Measurements from ENCODE around the gene TSPAN9.

TSPAN9 gene

GRCh38 chr12:3084742-3085141 is 7.6 kb downstream of the TSPAN9 start:
- no peak overlapping the region for H3K4me3 ChIP-seq (ENCODE audit: low read depth, low read length)
- no peak for DNase-seq (ENCODE audit: low read depth)
- TF ChIP-seq, protein P1, sequence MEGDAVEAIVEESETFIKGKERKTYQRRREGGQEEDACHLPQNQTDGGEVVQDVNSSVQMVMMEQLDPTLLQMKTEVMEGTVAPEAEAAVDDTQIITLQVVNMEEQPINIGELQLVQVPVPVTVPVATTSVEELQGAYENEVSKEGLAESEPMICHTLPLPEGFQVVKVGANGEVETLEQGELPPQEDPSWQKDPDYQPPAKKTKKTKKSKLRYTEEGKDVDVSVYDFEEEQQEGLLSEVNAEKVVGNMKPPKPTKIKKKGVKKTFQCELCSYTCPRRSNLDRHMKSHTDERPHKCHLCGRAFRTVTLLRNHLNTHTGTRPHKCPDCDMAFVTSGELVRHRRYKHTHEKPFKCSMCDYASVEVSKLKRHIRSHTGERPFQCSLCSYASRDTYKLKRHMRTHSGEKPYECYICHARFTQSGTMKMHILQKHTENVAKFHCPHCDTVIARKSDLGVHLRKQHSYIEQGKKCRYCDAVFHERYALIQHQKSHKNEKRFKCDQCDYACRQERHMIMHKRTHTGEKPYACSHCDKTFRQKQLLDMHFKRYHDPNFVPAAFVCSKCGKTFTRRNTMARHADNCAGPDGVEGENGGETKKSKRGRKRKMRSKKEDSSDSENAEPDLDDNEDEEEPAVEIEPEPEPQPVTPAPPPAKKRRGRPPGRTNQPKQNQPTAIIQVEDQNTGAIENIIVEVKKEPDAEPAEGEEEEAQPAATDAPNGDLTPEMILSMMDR (IDR thresholded peaks at IDR 0.05; ENCODE audit: control insufficient read depth, extremely low read depth, insufficient read depth), result no peak

DNA sequence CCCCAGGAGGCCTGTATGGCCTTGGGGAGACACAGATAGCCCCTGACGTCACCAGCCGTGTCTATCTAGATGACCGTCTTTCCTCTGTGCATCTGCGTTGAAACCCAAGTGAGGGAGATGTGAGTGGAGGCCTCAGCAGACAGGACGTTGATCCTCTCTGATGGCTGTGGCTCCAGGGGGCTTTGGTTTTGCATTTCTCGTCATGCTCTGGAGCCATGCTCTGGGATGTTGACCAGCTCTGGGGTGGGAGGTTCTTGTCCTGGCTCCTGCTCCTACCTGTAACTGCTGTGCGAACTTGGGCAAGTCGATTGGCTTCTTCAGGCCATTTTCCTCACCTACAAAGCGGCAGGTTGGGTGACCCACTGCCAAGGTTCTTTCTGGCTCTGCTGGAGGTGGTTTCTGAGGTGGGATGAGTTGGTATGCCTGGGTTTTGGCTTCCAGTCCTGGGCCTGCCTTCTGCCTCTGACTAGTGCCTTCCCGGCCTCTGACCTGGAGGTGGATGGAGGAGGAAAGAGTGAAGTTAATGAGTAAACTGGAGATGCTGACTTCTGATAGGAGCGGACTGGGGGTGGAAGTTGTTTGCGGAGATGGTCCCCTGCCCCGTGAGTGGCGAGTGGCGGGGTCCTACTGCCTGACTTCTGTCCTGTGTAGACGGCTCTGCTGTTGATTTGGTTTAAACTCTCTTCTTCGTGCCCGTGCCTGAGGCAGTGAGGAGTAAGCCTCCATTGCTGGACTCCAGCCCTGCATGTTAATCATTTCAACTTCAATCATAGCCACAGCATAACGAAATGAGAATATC is 8.4 kb downstream of the TSPAN9 start:
- DNase-seq (ENCODE audit: low read depth), result no peak
- TF ChIP-seq, protein P1 (IDR thresholded peaks at IDR 0.05; ENCODE audit: control insufficient read depth, extremely low read depth, insufficient read depth), result no peak
- no peak overlapping the region for H3K4me3 ChIP-seq (ENCODE audit: low read depth, low read length)

DNA sequence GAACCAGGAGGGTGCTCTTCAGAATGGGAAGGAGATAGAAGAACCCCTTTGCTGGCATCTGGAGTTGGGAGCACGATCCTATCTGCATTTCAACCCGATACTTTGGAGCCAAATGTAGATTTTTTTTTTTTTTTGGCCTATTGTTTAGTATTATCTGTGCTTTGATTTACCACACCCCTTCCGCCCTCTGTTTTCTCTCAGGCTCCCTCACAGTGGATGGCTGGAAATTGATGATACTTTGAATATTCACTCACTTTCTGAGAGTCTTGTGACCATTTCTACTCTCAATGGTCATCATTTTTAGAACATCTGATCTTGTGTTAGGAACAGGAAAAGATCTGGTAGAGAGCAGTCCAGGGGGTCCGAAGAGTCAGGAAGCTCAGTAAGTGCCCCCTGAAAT is 9.0 kb downstream of the TSPAN9 start:
- no peak for DNase-seq (ENCODE audit: low read depth)
- TF ChIP-seq, protein P1 (IDR thresholded peaks at IDR 0.05; ENCODE audit: control insufficient read depth, extremely low read depth, insufficient read depth), result no peak
- H3K4me3 ChIP-seq (ENCODE audit: low read depth, low read length), result no peak overlapping the region

DNA sequence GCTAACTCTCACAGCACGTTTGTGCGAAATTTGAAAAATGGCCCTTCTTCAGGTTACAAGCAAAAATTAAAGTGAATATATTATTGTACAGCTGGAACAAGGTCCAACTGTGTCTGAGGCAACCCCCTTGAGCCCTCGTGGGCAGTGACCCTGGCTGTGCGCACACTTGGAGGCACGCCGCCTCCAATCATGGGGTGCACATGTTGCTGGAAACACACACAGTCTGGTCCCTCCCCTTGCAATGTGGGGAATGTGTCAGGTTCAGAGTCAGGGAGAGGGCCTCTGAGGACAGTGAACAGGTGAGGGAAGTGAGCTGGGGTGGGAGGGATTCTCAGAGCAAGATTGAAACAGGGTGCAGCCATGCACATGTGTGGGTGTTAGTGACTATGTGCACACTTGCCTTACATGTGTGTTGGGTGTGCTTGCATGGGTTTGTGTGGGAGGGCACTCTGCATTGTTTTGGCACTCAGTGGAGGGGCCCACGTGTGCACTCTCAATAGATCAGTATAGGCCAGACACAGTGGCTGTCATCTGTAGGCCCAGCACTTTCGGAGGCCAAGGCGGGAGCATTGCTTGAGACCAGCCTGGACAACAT is 9.6 kb downstream of the TSPAN9 start:
- DNase-seq (ENCODE audit: low read depth), result no peak
- H3K4me3 ChIP-seq (ENCODE audit: low read depth, low read length), result no peak overlapping the region
- TF ChIP-seq, protein P1 (IDR thresholded peaks at IDR 0.05; ENCODE audit: control insufficient read depth, extremely low read depth, insufficient read depth), result no peak

- no peak for DNase-seq (ENCODE audit: low read depth)
Observed at GRCh38 chr12:3087758-3088650, 10.8 kb downstream of the TSPAN9 start.

GRCh38 chr12:3089588-3089987 is 12.4 kb downstream of the TSPAN9 start:
- TF ChIP-seq, protein P1 (IDR thresholded peaks at IDR 0.05; ENCODE audit: control insufficient read depth, extremely low read depth, insufficient read depth), result no peak
- no peak overlapping the region for H3K4me3 ChIP-seq (ENCODE audit: low read depth, low read length)
- DNase-seq (ENCODE audit: low read depth), result no peak

More at GRCh38 chr12:3087758-3088650, 10.8 kb downstream of the TSPAN9 start:
- no peak overlapping the region for H3K4me3 ChIP-seq (ENCODE audit: low read depth, low read length)
- TF ChIP-seq, protein P1 (IDR thresholded peaks at IDR 0.05; ENCODE audit: control insufficient read depth, extremely low read depth, insufficient read depth), result no peak

All from LNCaP clone FGC (cell line).